Measurements from ENCODE around the gene HTATSF1.

The HTATSF1 gene, protein sequence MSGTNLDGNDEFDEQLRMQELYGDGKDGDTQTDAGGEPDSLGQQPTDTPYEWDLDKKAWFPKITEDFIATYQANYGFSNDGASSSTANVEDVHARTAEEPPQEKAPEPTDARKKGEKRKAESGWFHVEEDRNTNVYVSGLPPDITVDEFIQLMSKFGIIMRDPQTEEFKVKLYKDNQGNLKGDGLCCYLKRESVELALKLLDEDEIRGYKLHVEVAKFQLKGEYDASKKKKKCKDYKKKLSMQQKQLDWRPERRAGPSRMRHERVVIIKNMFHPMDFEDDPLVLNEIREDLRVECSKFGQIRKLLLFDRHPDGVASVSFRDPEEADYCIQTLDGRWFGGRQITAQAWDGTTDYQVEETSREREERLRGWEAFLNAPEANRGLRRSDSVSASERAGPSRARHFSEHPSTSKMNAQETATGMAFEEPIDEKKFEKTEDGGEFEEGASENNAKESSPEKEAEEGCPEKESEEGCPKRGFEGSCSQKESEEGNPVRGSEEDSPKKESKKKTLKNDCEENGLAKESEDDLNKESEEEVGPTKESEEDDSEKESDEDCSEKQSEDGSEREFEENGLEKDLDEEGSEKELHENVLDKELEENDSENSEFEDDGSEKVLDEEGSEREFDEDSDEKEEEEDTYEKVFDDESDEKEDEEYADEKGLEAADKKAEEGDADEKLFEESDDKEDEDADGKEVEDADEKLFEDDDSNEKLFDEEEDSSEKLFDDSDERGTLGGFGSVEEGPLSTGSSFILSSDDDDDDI

DNA sequence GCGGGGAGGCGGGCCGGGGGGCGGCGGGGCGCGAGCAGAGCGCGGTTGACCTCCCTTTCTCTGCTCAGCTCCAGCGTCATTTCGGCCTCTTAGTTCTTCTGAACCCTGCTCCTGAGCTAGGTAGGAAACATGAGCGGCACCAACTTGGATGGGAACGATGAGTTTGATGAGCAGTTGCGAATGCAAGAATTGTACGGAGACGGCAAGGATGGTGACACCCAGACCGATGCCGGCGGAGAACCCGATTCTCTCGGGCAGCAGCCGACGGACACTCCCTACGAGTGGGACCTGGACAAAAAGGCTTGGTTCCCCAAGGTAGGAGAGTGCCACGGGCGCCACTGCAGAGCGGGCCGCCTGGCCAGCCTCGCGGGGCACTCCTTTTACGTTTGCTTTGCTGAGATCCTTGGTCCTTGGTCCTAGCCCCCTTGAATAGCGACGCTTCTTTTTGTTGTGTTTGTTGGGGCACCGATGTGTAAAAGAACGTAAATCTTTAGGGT lies at the start of gene HTATSF1:
Gene HTATSF1, plus strand, starts transcription at position 37 of the 497 bp plus-strand sequence. Its CDS starts 93 bp downstream, at position 130.
- peak within 1 kb of the TSS; percentile 91 for H3K9ac ChIP-seq (ENCODE audit: low read depth, low read length)
- H3K27ac ChIP-seq (ENCODE audit: low read length): peak within 1 kb of the TSS; percentile 12
- H3K36me3 ChIP-seq (ENCODE audit: insufficient read depth, low read depth, low read length): peaks cover 33% of the 10 kb centered on the region
- no peaks in the 10 kb centered on the region for H3K9me3 ChIP-seq (ENCODE audit: insufficient read depth, low read depth, low read length)
- no peaks in the 10 kb centered on the region for H3K27me3 ChIP-seq (ENCODE audit: insufficient read depth, low read length)
- no peaks in the 10 kb centered on the region; the same call in 1 of the 2 replicates for H3K4me1 ChIP-seq (ENCODE audit: insufficient read depth, low read length)
- H3K4me3 ChIP-seq (ENCODE audit: low read length): peak within 1 kb of the TSS; percentile 91

DNA sequence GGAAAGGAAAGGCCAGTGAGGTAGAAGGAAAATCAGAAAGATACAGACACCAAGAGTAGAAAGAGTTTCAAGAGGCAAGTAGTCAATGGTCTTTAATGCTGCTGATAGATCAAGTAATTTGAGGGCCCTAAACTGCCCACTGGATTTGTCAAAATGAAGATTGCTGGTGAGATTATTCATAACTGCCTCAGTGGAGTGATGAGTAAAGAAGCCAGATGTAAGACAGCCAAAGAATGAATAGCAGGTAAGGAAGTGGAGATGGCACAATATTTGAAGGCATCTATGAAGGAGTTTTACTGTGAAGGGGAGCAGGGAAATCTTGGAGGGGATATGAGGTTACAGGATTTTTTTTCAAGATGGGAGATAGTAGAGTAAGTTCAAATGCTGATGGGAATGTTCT lies 49.4 kb upstream of the HTATSF1 start:
- H3K4me1 ChIP-seq (ENCODE audit: insufficient read depth, low read length): no peaks in the 10 kb centered on the region

DNA sequence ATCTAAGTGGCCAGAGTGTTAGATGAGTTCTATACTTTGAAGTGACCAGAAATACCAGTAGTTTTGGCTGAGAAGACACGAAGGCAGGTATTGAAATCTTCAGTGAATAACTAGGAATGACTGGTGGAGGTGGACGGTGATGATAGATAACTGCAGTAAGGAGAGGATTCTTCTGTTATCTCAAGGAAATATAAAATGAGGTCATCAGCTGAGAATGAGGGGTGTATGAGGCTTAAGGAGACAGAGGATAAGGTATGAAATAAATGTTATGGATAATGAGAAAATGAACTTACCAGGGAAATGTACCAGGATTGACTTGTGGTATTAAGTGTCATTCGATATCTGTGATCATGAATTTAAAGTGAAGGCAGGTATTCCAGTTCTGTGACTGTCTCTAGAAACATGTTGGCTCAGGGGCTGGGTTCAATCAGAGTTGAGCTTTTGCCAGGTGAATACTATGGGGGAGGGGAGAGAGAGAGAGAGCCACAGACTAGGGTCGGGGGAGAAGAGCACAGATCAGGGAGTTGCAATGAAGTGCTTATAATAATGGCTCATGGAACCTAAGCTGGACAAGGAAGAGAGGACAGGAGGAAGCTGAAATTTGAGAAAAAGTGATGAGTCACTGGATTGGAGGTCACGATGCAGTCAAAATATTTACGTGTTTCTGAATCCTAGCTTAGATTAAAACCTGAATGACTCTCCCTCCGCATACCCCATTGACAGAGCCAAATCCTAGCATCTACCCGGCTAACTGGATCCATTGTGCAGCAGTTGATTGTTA lies 47.2 kb upstream of the HTATSF1 start:
- H3K27ac ChIP-seq (ENCODE audit: low read length): no peak overlapping the region
- H3K4me1 ChIP-seq (ENCODE audit: insufficient read depth, low read length): no peaks in the 10 kb centered on the region
- no peaks in the 10 kb centered on the region for H3K27me3 ChIP-seq (ENCODE audit: insufficient read depth, low read length)
- no peaks in the 10 kb centered on the region for H3K9me3 ChIP-seq (ENCODE audit: insufficient read depth, low read depth, low read length)
- no peak overlapping the region for H3K9ac ChIP-seq (ENCODE audit: low read depth, low read length)
- no peaks in the 10 kb centered on the region for H3K36me3 ChIP-seq (ENCODE audit: insufficient read depth, low read depth, low read length)
- no peak overlapping the region for H3K4me3 ChIP-seq (ENCODE audit: low read length)

More for the DNA sequence above, 49.4 kb upstream of the HTATSF1 start:
- Histone ChIP-seq H3K36me3 (ENCODE audit: insufficient read depth, low read depth, low read length) (no peaks in the 10 kb centered on the region), H3K4me3 (ENCODE audit: low read length) (no peak overlapping the region), H3K9me3 (ENCODE audit: insufficient read depth, low read depth, low read length) (no peaks in the 10 kb centered on the region), H3K27ac (ENCODE audit: low read length) (no peak overlapping the region), H3K9ac (ENCODE audit: low read depth, low read length) (no peak overlapping the region), H3K27me3 (ENCODE audit: insufficient read depth, low read length) (no peaks in the 10 kb centered on the region)

DNA sequence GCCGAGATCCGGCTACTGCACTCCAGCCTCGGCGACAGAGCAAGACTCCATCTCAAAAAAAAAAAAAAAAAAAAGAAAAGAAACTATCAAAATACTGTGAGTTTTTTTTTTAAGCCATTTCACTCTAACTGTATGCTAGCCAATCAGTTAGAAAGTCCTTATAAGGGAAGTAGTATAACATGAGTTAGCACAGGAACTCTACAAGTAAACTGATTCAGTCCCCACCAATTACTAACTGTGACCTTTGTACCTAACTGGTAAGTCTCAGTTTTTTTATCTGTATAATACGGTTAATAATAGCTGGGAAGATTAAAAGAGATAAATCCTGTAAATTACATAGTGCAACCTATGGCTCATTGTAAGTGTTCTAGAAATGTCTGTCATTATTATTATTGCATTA lies 44.8 kb upstream of the HTATSF1 start:
- H3K9me3 ChIP-seq (ENCODE audit: insufficient read depth, low read depth, low read length): no peaks in the 10 kb centered on the region
- H3K4me3 ChIP-seq (ENCODE audit: low read length): no peak overlapping the region
- no peak overlapping the region for H3K9ac ChIP-seq (ENCODE audit: low read depth, low read length)
- H3K27ac ChIP-seq (ENCODE audit: low read length): no peak overlapping the region
- H3K4me1 ChIP-seq (ENCODE audit: insufficient read depth, low read length): no peaks in the 10 kb centered on the region
- no peaks in the 10 kb centered on the region for H3K27me3 ChIP-seq (ENCODE audit: insufficient read depth, low read length)
- H3K36me3 ChIP-seq (ENCODE audit: insufficient read depth, low read depth, low read length): no peaks in the 10 kb centered on the region

DNA sequence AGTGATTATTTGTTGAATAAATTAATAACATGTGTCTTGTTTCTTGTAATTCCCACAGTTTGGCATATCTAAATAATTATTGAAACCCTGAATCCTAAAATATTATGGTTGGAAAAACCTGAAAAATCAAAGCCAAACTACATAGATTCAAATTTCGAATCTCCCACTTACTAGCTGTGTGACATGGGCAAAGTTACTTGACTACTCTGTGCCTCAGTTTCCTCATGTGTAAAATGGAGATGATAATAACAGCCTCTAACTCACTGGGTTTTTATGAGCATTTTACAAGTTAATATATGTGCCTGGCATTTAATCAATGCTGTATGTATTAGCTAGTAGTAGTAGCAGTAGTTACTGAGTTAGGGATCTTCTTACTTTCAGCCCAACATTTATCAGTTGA lies 44.3 kb upstream of the HTATSF1 start:
- Histone ChIP-seq H3K4me3 (ENCODE audit: low read length) (no peak overlapping the region), H3K36me3 (ENCODE audit: insufficient read depth, low read depth, low read length) (no peaks in the 10 kb centered on the region), H3K4me1 (ENCODE audit: insufficient read depth, low read length) (no peaks in the 10 kb centered on the region), H3K9me3 (ENCODE audit: insufficient read depth, low read depth, low read length) (no peaks in the 10 kb centered on the region), H3K27me3 (ENCODE audit: insufficient read depth, low read length) (no peaks in the 10 kb centered on the region), H3K27ac (ENCODE audit: low read length) (no peak overlapping the region), H3K9ac (ENCODE audit: low read depth, low read length) (no peak overlapping the region)

DNA sequence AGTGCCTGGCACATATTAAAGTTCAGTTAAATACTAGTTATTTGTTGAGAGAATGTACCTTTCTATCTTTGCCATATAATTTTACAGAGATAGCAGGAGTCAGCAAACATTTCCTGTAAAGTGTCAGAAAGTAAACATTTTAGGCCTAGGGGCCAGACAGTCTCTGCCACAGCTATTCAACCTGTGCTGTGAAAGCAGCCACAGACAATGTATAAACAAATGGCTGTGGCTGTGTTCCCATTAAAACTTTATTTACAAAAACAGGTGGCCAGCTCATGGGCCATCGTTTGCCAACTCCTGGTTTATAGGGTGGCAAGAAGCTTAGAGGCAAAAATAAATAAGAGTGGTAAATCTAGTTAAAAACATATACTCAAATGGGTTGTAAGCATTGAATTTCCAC lies 43.6 kb upstream of the HTATSF1 start:
- H3K27ac ChIP-seq (ENCODE audit: low read length): no peak overlapping the region
- H3K36me3 ChIP-seq (ENCODE audit: insufficient read depth, low read depth, low read length): no peaks in the 10 kb centered on the region
- H3K9me3 ChIP-seq (ENCODE audit: insufficient read depth, low read depth, low read length): no peaks in the 10 kb centered on the region
- no peak overlapping the region for H3K9ac ChIP-seq (ENCODE audit: low read depth, low read length)
- H3K4me1 ChIP-seq (ENCODE audit: insufficient read depth, low read length): no peaks in the 10 kb centered on the region
- no peak overlapping the region for H3K4me3 ChIP-seq (ENCODE audit: low read length)
- H3K27me3 ChIP-seq (ENCODE audit: insufficient read depth, low read length): no peaks in the 10 kb centered on the region

DNA sequence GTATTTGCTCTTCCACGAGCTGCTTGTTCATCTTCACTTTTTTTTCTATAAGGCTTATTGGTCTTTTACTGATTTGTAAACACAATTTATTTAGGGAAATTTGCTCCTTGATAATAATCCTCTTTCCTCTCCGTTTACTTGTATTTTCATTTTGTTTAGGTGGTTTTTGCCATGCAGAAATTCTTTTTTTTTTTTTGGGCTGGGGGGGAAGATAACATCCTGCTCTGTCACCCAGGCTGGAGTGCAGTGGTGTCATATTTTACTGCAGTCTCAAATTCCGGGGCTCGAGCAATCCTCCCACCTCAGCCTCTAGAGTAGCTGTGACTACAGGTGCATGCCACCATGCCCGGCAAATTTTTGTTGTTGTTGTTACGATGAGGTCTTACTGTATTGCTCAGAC lies 41.3 kb upstream of the HTATSF1 start:
- no peaks in the 10 kb centered on the region for H3K4me1 ChIP-seq (ENCODE audit: insufficient read depth, low read length)
- H3K27ac ChIP-seq (ENCODE audit: low read length): no peak overlapping the region
- H3K27me3 ChIP-seq (ENCODE audit: insufficient read depth, low read length): no peaks in the 10 kb centered on the region
- H3K4me3 ChIP-seq (ENCODE audit: low read length): no peak overlapping the region
- no peaks in the 10 kb centered on the region for H3K9me3 ChIP-seq (ENCODE audit: insufficient read depth, low read depth, low read length)
- H3K36me3 ChIP-seq (ENCODE audit: insufficient read depth, low read depth, low read length): no peaks in the 10 kb centered on the region
- no peak overlapping the region for H3K9ac ChIP-seq (ENCODE audit: low read depth, low read length)

DNA sequence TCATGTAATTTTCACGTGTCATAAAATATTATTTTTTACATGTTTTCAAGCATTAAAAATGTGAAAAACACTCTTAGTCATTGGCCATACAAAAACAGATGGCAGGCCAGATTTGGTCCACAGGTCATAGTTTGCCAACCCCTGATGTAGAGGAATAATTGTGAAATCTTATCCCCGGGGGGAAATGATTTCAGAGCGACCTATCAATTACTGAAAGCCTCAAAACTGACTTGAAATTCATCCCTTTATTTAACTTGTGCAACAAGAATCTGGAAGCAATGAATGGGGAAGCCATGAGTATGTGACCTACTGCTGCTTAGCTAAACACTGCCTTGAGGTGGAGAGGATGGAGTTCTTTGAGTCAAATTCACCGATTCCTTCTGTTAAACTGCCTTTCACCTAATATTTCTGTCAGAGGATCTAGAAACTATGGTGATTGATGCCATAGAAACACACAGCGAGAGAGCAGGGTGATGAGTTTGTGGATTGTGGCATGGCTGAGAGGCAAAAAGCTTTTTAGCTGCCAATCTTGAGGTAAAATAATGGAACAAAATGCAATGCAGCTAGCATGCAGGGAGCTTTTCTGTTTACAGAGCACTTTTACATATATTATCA lies 40.0 kb upstream of the HTATSF1 start:
- no peak overlapping the region for H3K9ac ChIP-seq (ENCODE audit: low read depth, low read length)
- no peaks in the 10 kb centered on the region for H3K9me3 ChIP-seq (ENCODE audit: insufficient read depth, low read depth, low read length)
- H3K36me3 ChIP-seq (ENCODE audit: insufficient read depth, low read depth, low read length): no peaks in the 10 kb centered on the region
- H3K27ac ChIP-seq (ENCODE audit: low read length): no peak overlapping the region
- no peaks in the 10 kb centered on the region for H3K27me3 ChIP-seq (ENCODE audit: insufficient read depth, low read length)
- no peak overlapping the region for H3K4me3 ChIP-seq (ENCODE audit: low read length)
- no peaks in the 10 kb centered on the region for H3K4me1 ChIP-seq (ENCODE audit: insufficient read depth, low read length)

DNA sequence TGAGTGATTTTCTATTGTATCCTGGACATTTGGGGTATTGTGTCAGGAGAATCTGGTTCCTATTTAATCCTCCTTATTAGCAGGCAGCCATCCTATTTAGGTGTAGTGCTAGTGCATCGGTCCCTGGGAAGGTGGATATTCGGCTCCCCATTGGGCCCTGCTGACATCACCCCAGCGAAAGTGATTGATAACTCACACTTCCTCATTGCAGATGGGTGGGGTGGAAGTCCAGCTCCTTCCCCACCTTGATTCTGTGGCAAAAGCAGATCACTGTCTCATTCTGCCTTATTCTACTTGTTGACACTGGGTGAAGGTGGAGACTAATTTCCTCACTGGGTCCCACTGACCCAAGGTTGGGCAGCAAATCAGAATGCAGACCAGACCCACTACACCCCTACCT lies 32.8 kb upstream of the HTATSF1 start:
- Histone ChIP-seq H3K27ac (ENCODE audit: low read length) (no peak overlapping the region), H3K4me1 (ENCODE audit: insufficient read depth, low read length) (no peaks in the 10 kb centered on the region), H3K4me3 (ENCODE audit: low read length) (no peak overlapping the region), H3K9me3 (ENCODE audit: insufficient read depth, low read depth, low read length) (no peaks in the 10 kb centered on the region), H3K27me3 (ENCODE audit: insufficient read depth, low read length) (no peaks in the 10 kb centered on the region), H3K9ac (ENCODE audit: low read depth, low read length) (no peak overlapping the region), H3K36me3 (ENCODE audit: insufficient read depth, low read depth, low read length) (no peaks in the 10 kb centered on the region)

DNA sequence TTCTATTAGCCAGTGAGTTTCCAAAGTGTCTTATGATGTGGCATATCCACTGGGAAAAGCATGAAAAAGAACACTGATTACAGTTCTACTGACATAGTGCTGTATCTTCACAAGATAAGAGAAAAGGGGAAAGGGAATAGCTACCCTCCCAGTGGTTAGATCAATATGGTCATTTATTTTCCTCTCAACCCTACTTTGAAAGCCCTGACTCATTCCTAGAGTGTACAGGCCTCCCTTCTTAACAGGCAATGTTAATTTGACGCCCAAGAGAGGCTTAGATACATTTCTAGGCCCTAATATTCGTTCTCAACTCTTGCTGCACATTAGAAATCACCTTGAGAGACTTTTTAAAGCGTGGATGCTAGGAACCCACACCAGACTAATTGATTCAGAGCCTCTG lies 30.1 kb upstream of the HTATSF1 start:
- no peaks in the 10 kb centered on the region for H3K36me3 ChIP-seq (ENCODE audit: insufficient read depth, low read depth, low read length)
- no peak overlapping the region for H3K27ac ChIP-seq (ENCODE audit: low read length)
- no peaks in the 10 kb centered on the region for H3K9me3 ChIP-seq (ENCODE audit: insufficient read depth, low read depth, low read length)
- no peaks in the 10 kb centered on the region for H3K27me3 ChIP-seq (ENCODE audit: insufficient read depth, low read length)
- H3K9ac ChIP-seq (ENCODE audit: low read depth, low read length): no peak overlapping the region
- no peak overlapping the region for H3K4me3 ChIP-seq (ENCODE audit: low read length)
- no peaks in the 10 kb centered on the region for H3K4me1 ChIP-seq (ENCODE audit: insufficient read depth, low read length)

DNA sequence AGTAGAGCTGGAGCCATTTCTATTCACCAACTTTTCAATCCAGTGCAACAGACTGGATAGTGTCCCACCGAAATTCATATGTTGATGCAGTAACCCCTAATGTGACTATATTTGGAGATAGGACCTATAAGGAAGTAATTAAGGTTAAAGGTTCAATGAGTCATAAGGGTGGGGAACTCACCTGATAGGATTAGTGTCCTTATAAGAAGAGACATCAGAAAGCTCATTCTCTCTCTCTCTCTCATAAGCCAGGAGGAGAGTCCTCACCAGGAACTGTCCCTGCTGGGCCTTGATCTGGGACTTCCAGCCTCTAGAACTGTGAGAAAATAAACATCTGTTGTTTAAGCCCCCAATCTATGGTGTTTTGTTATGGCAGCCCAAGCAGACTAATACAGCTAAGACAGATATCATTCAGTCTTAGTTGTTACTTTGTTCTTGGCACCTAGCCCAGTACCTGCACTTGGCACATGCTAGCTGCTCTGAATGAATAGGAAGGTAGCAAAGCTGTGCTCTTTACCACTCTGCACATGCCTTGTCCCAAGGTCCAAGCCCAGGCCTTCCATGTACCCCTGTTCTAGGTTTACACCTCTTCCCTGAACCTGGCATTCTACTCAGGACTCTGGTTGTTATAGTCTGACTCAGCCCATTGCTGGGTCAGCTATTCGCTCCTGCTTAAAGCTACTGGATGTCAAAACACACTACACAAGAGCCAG lies 28.8 kb upstream of the HTATSF1 start:
- H3K9ac ChIP-seq (ENCODE audit: low read depth, low read length): no peak overlapping the region

More for the DNA sequence above, 28.8 kb upstream of the HTATSF1 start:
- H3K27ac ChIP-seq (ENCODE audit: low read length): no peak overlapping the region
- no peaks in the 10 kb centered on the region for H3K36me3 ChIP-seq (ENCODE audit: insufficient read depth, low read depth, low read length)
- no peaks in the 10 kb centered on the region for H3K9me3 ChIP-seq (ENCODE audit: insufficient read depth, low read depth, low read length)
- H3K4me1 ChIP-seq (ENCODE audit: insufficient read depth, low read length): no peaks in the 10 kb centered on the region
- no peaks in the 10 kb centered on the region for H3K27me3 ChIP-seq (ENCODE audit: insufficient read depth, low read length)
- no peak overlapping the region for H3K4me3 ChIP-seq (ENCODE audit: low read length)
